ENCODE results near the gene KIF2C. TPM values are rescaled to one million over a fixed set of nuclear protein-coding genes. Genes with fewer than 3 reads are reported as not detected.

Gene KIF2C
- total and polyA plus RNA-seq, 9 of the 15 experiments (the other 6 are each of a cell fraction or from before 2014, with no cell fraction given) = 84.9 to 226 (median 169) TPM

GRCh38 chr1:44807364-44808062 lies 67.9 kb downstream of the KIF2C start (continued):
- no peak for TF ChIP-seq PBX2 (CRISPR knock-in tag; IDR thresholded peaks at IDR 0.05; ENCODE audit: low read depth)
- TF ChIP-seq PBX2 (tag; conservative IDR thresholded peaks at IDR 0.05; ENCODE audit: low read depth) = no peak; the same call in 1 of the 2 replicates
- no peak for TF ChIP-seq SP2 (IDR thresholded peaks at IDR 0.05; ENCODE audit: extremely low read depth, low read depth, low read length, poor library complexity, severe bottlenecking)
- TF ChIP-seq, protein P1, sequence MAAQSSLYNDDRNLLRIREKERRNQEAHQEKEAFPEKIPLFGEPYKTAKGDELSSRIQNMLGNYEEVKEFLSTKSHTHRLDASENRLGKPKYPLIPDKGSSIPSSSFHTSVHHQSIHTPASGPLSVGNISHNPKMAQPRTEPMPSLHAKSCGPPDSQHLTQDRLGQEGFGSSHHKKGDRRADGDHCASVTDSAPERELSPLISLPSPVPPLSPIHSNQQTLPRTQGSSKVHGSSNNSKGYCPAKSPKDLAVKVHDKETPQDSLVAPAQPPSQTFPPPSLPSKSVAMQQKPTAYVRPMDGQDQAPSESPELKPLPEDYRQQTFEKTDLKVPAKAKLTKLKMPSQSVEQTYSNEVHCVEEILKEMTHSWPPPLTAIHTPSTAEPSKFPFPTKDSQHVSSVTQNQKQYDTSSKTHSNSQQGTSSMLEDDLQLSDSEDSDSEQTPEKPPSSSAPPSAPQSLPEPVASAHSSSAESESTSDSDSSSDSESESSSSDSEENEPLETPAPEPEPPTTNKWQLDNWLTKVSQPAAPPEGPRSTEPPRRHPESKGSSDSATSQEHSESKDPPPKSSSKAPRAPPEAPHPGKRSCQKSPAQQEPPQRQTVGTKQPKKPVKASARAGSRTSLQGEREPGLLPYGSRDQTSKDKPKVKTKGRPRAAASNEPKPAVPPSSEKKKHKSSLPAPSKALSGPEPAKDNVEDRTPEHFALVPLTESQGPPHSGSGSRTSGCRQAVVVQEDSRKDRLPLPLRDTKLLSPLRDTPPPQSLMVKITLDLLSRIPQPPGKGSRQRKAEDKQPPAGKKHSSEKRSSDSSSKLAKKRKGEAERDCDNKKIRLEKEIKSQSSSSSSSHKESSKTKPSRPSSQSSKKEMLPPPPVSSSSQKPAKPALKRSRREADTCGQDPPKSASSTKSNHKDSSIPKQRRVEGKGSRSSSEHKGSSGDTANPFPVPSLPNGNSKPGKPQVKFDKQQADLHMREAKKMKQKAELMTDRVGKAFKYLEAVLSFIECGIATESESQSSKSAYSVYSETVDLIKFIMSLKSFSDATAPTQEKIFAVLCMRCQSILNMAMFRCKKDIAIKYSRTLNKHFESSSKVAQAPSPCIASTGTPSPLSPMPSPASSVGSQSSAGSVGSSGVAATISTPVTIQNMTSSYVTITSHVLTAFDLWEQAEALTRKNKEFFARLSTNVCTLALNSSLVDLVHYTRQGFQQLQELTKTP (IDR thresholded peaks at IDR 0.05; ENCODE audit: low read depth in 1 of 2, partially characterized antibody in 2 of 2) = peak; percentile 73 to 91
- TF ChIP-seq BCL6 (CRISPR knock-in tag; IDR thresholded peaks at IDR 0.05) = peak; percentile 51
- TF ChIP-seq EWSR1 (IDR thresholded peaks at IDR 0.05; ENCODE audit: borderline replicate concordance, low read depth, partially characterized antibody) = no peak
- TF ChIP-seq HBP1 (CRISPR knock-in tag; IDR thresholded peaks at IDR 0.05) = peak; percentile 76; the same call in 1 of the 2 replicates
- no peak for TF ChIP-seq MYBL2 (IDR thresholded peaks at IDR 0.05; ENCODE audit: low read depth)
- no peak for TF ChIP-seq MYBL2 (CRISPR knock-in tag; IDR thresholded peaks at IDR 0.05; ENCODE audit: borderline replicate concordance)
- TF ChIP-seq KLF1 (tag; IDR thresholded peaks at IDR 0.05) = peak; percentile 81
- TF ChIP-seq FOXP1 (CRISPR knock-in tag; IDR thresholded peaks at IDR 0.05) = peak; percentile 98
- TF ChIP-seq NELFE (IDR thresholded peaks at IDR 0.05; ENCODE audit: insufficient read depth, insufficient read length) = no peak
- TF ChIP-seq NBN (IDR thresholded peaks at IDR 0.05; ENCODE audit: low read depth) = peak; percentile 95
- no peak for TF ChIP-seq ZNF324 (CRISPR knock-in tag; IDR thresholded peaks at IDR 0.05)
- TF ChIP-seq, protein P2, sequence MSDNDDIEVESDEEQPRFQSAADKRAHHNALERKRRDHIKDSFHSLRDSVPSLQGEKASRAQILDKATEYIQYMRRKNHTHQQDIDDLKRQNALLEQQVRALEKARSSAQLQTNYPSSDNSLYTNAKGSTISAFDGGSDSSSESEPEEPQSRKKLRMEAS (CRISPR knock-in tag; IDR thresholded peaks at IDR 0.05) = peak; percentile 100
- no peak for TF ChIP-seq YBX1 (IDR thresholded peaks at IDR 0.05)
- TF ChIP-seq, protein P3, sequence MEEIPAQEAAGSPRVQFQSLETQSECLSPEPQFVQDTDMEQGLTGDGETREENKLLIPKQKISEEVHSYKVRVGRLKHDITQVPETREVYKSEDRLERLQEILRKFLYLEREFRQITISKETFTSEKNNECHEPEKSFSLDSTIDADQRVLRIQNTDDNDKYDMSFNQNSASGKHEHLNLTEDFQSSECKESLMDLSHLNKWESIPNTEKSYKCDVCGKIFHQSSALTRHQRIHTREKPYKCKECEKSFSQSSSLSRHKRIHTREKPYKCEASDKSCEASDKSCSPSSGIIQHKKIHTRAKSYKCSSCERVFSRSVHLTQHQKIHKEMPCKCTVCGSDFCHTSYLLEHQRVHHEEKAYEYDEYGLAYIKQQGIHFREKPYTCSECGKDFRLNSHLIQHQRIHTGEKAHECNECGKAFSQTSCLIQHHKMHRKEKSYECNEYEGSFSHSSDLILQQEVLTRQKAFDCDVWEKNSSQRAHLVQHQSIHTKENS (CRISPR knock-in tag; IDR thresholded peaks at IDR 0.05) = no peak

Data from K562 (cell line).